LNCaP clone FGC (cell line): Measurements from ENCODE around the gene TMEM240.
"Not testable (repeated sequence)": the region's sequence is repeated elsewhere in the genome, so short reads cannot be mapped to it uniquely, and the experiment has no call there.

ENCODE experiments used
- DNase-seq: peaks from one replicate; pipeline ENCODE4 v3.0.0-alpha.2; 2011; ENCODE audit warnings: low read depth
- H3K4me3 ChIP-seq: 2 replicates; pipeline ENCODE4 v1.5.1; 2011; ENCODE audit warnings: mild to moderate bottlenecking, low read depth, low read length, control low read depth
- CTCF ChIP-seq: IDR thresholded peaks from 2 replicates; pipeline ENCODE4 v1.5.1; 2012; ENCODE audit warnings: mild to moderate bottlenecking; ENCODE audit not compliant: control insufficient read depth, insufficient read depth; ENCODE audit errors: extremely low read depth

The TMEM240 gene

GRCh38 chr1:1511533-1512285 is 28.7 kb downstream of the TMEM240 start, which contains the start of gene ATAD3A:
ATAD3A (plus strand) TSS chr1:1512162; CDS start chr1:1512269, 107 bp downstream.
- no peak for TF ChIP-seq CTCF
- DNase-seq = peak; percentile 92

GRCh38 chr1:1510912-1511532 is 29.4 kb downstream of the TMEM240 start:
- peak; percentile 35 for DNase-seq
- no peak for TF ChIP-seq CTCF
- peak overlapping the region; percentile 89 for H3K4me3 ChIP-seq

More at GRCh38 chr1:1511533-1512285, 28.7 kb downstream of the TMEM240 start, which contains the start of gene ATAD3A:
- H3K4me3 ChIP-seq = peak within 1 kb of the TSS; percentile 89

DNA sequence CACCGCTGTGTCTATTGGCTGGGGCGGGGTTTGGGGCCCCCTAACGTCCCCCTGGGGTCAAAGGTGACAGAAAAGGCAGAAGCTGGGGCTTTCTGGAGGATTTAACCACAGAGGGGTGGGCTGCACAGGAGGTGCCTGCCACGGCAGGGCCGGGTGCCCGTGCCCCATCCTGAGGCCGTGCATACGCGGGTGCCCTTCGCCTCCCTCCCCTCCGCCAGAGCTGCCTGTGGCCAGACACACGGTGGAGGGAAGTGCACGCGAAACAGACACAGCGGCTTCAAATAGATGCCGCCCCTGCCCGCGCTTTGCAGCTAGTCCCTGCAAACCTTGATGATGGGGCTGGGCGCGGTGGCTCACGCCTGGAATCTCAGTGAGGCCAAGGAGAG is 31.0 kb downstream of the TMEM240 start:
- not testable (repeated sequence) for H3K4me3 ChIP-seq, DNase-seq

GRCh38 chr1:1508775-1509464 is 31.5 kb downstream of the TMEM240 start:
- not testable (repeated sequence) for H3K4me3 ChIP-seq

GRCh38 chr1:1507305-1507704 is 33.1 kb downstream of the TMEM240 start:
- no peak for TF ChIP-seq CTCF
- H3K4me3 ChIP-seq = no peak overlapping the region
- DNase-seq = no peak

More at GRCh38 chr1:1508775-1509464, 31.5 kb downstream of the TMEM240 start:
- not testable (repeated sequence) for DNase-seq

DNA sequence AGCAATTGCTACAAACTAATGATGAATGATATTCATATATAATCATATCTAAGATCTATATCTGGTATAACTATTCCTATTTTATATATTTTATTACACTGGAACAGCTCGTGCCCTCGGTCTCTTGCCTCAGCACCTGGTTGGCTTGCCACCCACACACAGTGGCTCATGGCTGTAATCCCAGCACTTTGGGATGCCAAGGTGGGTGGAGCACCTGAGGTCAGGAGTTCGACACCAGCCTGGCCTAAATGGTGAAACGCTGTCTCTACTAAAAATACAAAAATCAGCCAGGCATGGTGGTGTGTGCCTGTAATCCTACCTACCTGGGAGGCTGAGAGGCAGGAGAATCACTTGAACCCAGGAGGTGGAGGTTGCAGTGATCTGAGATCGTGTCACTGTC is 34.6 kb downstream of the TMEM240 start:
- H3K4me3 ChIP-seq = not testable (repeated sequence)

GRCh38 chr1:1505366-1505798 is 35.0 kb downstream of the TMEM240 start:
- H3K4me3 ChIP-seq, DNase-seq: not testable (repeated sequence)
- peak; percentile 23; the same call in 1 of the 2 replicates for TF ChIP-seq CTCF

More for the DNA sequence above, 34.6 kb downstream of the TMEM240 start:
- peak; percentile 10 for DNase-seq

DNA sequence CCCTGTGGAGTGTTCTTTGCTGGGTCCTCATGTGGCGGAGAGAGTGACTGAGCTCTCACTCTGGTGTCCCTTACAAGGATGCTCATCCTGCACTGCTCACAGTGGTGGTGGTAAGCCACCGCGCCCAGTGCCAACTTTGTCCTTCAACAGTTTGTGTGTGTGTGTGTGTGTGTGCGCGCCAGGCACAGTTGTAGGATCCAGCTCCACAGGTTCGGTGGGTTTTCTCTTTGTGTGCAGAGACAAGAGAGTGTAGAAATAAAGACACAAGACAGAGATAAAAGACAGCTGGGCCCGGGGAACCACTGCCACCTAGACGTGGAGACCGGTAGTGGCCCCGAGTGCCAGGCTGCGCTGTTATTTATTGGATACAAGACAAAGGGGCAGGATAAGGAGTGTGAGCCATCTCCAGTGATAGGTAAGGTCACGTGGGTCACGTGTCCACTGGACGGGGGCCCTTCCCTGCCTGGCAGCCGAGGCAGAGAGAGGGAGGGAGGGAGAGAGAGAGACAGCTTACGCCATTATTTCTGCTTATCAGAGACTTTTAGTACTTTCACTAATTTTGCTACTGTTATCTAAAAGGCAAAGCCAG is 35.6 kb downstream of the TMEM240 start:
- DNase-seq = peak; percentile 98
- not testable (repeated sequence) for H3K4me3 ChIP-seq
- peak; percentile 76 for TF ChIP-seq CTCF

DNA sequence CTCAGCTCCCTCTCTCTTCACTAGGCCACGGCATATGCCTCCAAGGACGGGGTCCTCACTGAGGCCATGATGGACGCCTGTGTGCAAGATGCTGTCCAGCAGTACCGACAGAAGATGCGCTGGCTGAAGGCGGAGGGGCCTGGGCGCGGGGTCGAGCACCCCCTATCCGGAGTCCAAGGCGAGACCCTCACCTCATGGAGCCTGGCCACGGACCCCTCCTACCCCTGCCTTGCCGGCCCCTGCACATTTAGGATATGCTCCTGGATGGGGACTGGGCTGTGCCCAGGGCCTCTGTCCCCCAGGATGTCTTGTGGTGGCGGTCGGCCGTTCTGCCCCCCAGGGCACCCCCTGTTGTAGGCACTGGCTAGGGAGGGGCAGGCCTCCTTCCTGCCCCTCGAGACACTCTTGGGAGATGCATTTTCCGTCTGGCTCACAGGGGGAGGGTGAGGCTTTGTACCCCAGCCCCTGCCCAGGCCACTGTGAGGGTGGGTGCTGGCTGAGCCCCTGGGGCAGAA is 44.9 kb downstream of the TMEM240 start:
- not testable (repeated sequence) for DNase-seq, H3K4me3 ChIP-seq

DNA sequence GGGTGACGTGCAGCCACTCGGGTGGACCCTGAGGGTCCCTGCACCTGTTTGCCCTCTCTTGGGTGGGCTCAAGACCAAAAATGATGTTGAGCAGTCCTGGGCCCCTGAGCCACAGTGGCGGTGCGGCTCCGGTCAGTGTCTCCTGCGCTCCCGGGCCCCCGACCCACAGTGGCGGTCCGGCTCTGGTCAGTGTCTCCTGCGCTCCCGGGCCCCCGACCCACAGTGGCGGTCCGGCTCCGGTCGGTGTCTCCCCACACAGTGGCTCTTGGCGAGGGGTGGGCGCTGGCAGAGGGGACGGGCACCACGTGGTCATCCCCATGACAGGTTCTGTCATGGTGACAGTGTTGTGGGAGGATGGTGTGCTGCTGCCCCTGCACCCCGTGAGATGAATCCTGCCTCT is 46.1 kb downstream of the TMEM240 start:
- not testable (repeated sequence) for H3K4me3 ChIP-seq, DNase-seq
